ENCODE data around the gene TMIGD1.
"Not testable (repeated sequence)": the region's sequence is repeated elsewhere in the genome, so short reads cannot be mapped to it uniquely, and the experiment has no call there.

TMIGD1 gene

GRCh38 chr17:30358055-30358760 lies 24.4 kb upstream of the TMIGD1 start:
- no peak for DNase-seq

- DNase-seq: no peak
These were observed 23.6 kb upstream of the TMIGD1 start for GRCh38 chr17:30357476-30357875.

- no peak for DNase-seq
These were observed 20.8 kb upstream of the TMIGD1 start for GRCh38 chr17:30354701-30355100.

- DNase-seq: no peak
These were observed 18.5 kb upstream of the TMIGD1 start for GRCh38 chr17:30352240-30352814.

- DNase-seq: no peak
These were observed 17.9 kb upstream of the TMIGD1 start for GRCh38 chr17:30351735-30352134.

- DNase-seq: not testable (repeated sequence)
These were observed 17.4 kb upstream of the TMIGD1 start for GRCh38 chr17:30351263-30351662.

GRCh38 chr17:30349252-30349651 lies 15.4 kb upstream of the TMIGD1 start:
- DNase-seq: no peak

- no peak for DNase-seq
These were observed 13.6 kb upstream of the TMIGD1 start for GRCh38 chr17:30347488-30347887.

GRCh38 chr17:30346221-30346795 lies 12.5 kb upstream of the TMIGD1 start:
- no peak for DNase-seq

- DNase-seq: no peak
These were observed 11.7 kb upstream of the TMIGD1 start for GRCh38 chr17:30345527-30346075.

- DNase-seq: no peak
These were observed 11.2 kb upstream of the TMIGD1 start for GRCh38 chr17:30345089-30345433.

GRCh38 chr17:30344283-30345088 lies 10.6 kb upstream of the TMIGD1 start:
- DNase-seq: peak; percentile 87

- DNase-seq: no peak
These were observed 9.9 kb upstream of the TMIGD1 start for GRCh38 chr17:30343796-30344195.

GRCh38 chr17:30343244-30343643 lies 9.4 kb upstream of the TMIGD1 start:
- not testable (repeated sequence) for DNase-seq

- no peak for DNase-seq
These were observed 7.9 kb upstream of the TMIGD1 start for GRCh38 chr17:30341703-30342249.

- DNase-seq: no peak
These were observed 7.0 kb upstream of the TMIGD1 start for GRCh38 chr17:30340801-30341356.

- DNase-seq: no peak
These were observed 5.2 kb upstream of the TMIGD1 start for GRCh38 chr17:30339086-30339485.

GRCh38 chr17:30337393-30337999 lies 3.6 kb upstream of the TMIGD1 start:
- DNase-seq: no peak

GRCh38 chr17:30336369-30337171 lies 2.7 kb upstream of the TMIGD1 start:
- peak; percentile 73 for DNase-seq

- DNase-seq: no peak
These were observed 564 bp upstream of the TMIGD1 start for GRCh38 chr17:30334421-30334820.

GRCh38 chr17:30332057-30332542 lies 1.8 kb downstream of the TMIGD1 start:
- no peak for DNase-seq

Data from NCI-H1092 treated with DMSO at 0.1 percent for 48 hours (cell line).